HG03064 (cell line): ENCODE data around the gene POLR3A.
"Not testable (repeated sequence)": the region's sequence is repeated elsewhere in the genome, so short reads cannot be mapped to it uniquely, and the experiment has no call there.

Experiments
- ATAC-seq: cut with Tn5 transposase; IDR thresholded peaks from one replicate; pipeline ENCODE4 v1.9.1; 2021; ENCODE audit warnings: low read depth; ENCODE audit not compliant: unreplicated experiment

POLR3A gene

DNA sequence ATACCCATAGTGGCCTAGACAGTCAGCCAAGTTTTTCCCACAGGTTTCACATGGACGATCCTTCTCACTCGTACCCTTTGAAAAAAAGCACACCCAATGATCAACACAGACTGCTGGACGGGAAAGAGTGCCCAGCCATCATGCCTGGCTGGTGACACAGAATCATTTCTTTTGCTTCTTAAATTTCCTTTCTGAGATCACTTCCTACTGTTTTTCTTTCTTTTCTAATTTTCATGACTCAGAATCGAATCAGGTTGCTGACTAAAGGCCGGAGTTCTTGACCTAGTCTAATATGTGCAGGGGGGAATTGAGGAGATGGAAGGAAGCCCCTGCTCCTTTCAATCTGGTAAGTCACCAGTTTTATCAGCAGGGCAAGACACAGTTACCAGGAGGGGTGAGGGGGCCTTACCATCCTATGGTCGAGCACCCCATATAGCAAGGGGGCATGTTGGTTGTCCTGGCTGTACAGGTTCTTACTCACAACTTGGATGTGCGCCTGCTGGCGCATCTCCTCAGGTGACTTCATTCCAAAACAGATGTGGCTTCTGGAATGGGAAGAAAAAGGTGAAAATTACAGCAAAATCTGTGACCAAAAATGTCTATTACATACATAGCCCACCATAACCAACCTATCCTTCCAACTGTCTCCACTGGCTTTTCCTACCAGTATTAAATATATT lies 3.5 kb downstream of the POLR3A start:
- ATAC-seq, result no peak

- no peak for ATAC-seq
Measured at GRCh38 chr10:78023741-78024140, 5.6 kb downstream of the POLR3A start.

GRCh38 chr10:78021201-78021600 lies 8.1 kb downstream of the POLR3A start:
- ATAC-seq, result no peak

DNA sequence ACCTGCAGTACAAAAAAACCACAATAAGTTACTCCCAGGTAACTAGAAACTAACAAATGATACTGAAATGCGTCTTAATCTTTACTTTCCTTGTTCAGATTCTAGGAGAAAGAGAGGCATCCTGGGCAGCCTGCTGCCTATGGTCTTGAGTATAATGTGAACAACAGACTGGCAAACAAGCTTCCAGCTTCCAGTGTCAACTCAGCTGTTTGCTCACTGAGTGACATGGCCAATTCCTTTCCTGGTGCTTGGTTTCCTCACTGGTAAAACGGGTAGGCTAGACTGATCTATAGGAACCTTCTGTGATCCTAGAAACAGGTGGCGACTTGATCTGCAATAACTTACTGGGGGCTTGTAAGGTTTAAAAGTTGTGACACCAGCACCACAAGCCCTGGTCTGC lies 10.1 kb downstream of the POLR3A start:
- ATAC-seq, result no peak

GRCh38 chr10:78017856-78018255 lies 11.5 kb downstream of the POLR3A start:
- ATAC-seq, result no peak

DNA sequence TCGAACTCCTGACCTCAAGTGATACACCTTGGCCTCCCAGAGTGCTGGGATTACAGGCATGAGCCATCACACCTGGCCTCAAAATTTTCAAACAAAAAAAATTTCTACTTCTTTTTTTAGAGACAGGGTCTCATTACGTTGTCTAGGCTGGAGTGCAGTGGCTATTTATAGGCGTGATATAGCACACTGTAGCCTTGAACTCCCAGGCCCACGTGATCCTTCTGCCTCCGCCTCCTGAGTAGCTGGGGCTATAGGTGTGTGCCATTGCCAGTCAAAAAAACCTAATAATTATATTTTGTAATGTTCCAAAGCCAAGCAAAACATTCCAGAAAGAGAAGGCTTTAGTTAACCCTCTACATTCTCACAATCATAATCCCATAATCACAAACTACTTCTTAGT lies 13.8 kb downstream of the POLR3A start:
- no peak for ATAC-seq

DNA sequence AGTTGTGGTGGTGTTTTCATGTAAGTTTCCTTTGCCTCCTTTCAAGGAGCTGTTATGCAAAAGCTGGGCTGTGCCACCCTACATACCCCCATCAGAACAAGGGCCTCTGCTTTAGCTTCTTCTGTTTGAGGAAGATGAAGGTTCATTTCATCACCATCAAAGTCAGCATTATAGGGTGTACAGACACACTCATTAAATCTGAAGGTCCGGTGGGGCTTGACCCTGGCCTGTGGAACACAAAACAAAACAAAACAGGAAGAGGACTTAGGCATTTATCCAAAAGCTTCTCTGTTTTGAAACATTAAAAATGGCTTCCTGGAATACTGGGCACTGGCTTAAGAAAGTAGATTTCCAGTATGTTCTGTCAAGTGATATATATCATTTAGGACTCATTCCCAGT lies 15.8 kb downstream of the POLR3A start:
- no peak for ATAC-seq

GRCh38 chr10:78011065-78011464 lies 18.2 kb downstream of the POLR3A start:
- ATAC-seq, result no peak

DNA sequence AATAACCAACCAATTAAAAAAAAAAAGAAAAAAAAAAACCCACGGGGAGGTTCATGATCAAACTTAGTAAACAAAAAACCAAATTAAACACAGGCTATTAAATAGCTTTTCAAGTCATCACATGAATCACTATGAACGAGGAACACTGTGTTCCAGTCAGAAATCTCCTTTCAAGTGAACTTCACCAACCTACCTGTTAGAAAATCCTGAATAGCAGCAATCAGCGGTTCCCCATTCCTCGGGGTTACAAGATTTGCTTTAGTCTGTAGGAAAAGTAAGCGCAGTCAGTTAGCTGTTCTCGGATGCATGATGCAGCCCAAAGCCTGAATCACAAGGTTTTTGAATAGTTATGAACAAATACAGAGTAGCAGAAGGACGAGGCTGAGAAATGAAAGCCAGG lies 19.0 kb downstream of the POLR3A start:
- no peak for ATAC-seq

GRCh38 chr10:78009662-78010061 lies 19.7 kb downstream of the POLR3A start:
- no peak for ATAC-seq

DNA sequence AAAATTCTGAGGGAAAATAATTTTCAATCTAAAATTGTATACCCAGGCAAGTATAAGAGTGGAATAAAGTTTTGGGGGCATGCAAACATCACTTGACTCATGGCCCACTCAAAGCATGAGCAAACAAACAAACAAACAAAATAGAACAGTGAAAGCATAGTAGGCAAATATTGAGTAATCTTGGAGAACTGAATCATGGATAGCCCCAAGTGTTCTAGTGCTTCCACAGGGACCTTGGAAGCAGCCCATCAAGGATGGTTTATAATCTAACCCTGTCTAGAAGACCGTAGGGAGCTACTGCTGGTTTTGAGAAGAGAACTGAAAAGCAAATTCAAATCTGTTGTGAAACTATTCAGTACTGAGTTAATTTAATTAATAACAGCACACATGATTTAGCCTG lies 22.1 kb downstream of the POLR3A start:
- no peak for ATAC-seq

- ATAC-seq, result no peak
Measured at GRCh38 chr10:78004215-78005026, 24.9 kb downstream of the POLR3A start.

GRCh38 chr10:78002541-78003288 lies 26.6 kb downstream of the POLR3A start:
- ATAC-seq, result no peak

- no peak for ATAC-seq
Measured at GRCh38 chr10:78000956-78001472, 28.3 kb downstream of the POLR3A start.

- no peak for ATAC-seq
Measured at GRCh38 chr10:78000206-78000605, 29.1 kb downstream of the POLR3A start.

- ATAC-seq, result not testable (repeated sequence)
Measured at GRCh38 chr10:77998780-77999179, 30.5 kb downstream of the POLR3A start.

- no peak for ATAC-seq
Measured at GRCh38 chr10:77993620-77994019, 35.7 kb downstream of the POLR3A start.

GRCh38 chr10:77989081-77989724 lies 40.1 kb downstream of the POLR3A start:
- no peak for ATAC-seq

- ATAC-seq, result no peak
Measured at GRCh38 chr10:77987671-77988255, 41.6 kb downstream of the POLR3A start.

GRCh38 chr10:77984986-77985385 lies 44.3 kb downstream of the POLR3A start:
- no peak for ATAC-seq
